Measurements from ENCODE around the gene SAG. TPM values are rescaled to one million over a fixed set of nuclear protein-coding genes. Genes with fewer than 3 reads are reported as not detected.

Gene SAG
- total and polyA plus RNA-seq, 10 of the 15 experiments (the other 5 are each of a cell fraction or from before 2014, with no cell fraction given) = 0.06 to 0.47 TPM; not detected in 8

DNA sequence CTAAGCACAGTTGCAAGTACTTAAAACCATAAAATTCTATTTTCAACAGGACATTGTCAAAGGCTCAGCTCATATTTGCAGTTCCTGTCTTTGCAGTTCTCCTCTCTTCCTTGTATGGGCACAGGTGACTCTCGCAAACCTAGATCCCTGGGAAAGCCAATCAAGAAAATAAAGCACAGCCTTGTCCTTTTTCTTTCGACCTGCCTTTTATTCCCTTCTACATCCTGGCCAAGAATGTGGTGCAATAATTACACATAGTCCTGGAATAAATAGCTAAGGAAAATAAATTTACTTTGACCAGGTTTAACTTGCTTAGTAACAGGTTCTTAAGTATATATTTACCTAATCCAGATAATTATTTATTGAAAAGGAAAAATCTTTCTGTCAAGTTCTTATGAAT, 35.9 kb upstream of the SAG start (continued):
- TF ChIP-seq, protein P1, sequence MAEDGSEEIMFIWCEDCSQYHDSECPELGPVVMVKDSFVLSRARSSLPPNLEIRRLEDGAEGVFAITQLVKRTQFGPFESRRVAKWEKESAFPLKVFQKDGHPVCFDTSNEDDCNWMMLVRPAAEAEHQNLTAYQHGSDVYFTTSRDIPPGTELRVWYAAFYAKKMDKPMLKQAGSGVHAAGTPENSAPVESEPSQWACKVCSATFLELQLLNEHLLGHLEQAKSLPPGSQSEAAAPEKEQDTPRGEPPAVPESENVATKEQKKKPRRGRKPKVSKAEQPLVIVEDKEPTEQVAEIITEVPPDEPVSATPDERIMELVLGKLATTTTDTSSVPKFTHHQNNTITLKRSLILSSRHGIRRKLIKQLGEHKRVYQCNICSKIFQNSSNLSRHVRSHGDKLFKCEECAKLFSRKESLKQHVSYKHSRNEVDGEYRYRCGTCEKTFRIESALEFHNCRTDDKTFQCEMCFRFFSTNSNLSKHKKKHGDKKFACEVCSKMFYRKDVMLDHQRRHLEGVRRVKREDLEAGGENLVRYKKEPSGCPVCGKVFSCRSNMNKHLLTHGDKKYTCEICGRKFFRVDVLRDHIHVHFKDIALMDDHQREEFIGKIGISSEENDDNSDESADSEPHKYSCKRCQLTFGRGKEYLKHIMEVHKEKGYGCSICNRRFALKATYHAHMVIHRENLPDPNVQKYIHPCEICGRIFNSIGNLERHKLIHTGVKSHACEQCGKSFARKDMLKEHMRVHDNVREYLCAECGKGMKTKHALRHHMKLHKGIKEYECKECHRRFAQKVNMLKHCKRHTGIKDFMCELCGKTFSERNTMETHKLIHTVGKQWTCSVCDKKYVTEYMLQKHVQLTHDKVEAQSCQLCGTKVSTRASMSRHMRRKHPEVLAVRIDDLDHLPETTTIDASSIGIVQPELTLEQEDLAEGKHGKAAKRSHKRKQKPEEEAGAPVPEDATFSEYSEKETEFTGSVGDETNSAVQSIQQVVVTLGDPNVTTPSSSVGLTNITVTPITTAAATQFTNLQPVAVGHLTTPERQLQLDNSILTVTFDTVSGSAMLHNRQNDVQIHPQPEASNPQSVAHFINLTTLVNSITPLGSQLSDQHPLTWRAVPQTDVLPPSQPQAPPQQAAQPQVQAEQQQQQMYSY (CRISPR knock-in tag; IDR thresholded peaks at IDR 0.05) = no peak
- TF ChIP-seq BHLHE40 (IDR thresholded peaks at IDR 0.05; ENCODE audit: borderline replicate concordance in 1 of 2, low read depth in 2 of 2, low read length in 1 of 2) (no peak), RAD21 (IDR thresholded peaks at IDR 0.05; ENCODE audit: insufficient read depth, low read depth, low read length) (no peak), PAX5 (IDR thresholded peaks at IDR 0.05; ENCODE audit: borderline replicate concordance, low read depth, low read length) (no peak), FOXM1 (IDR thresholded peaks at IDR 0.05; ENCODE audit: low read depth, low read length) (no peak), TARDBP (IDR thresholded peaks at IDR 0.05; ENCODE audit: borderline replicate concordance) (no peak), IRF4 (IDR thresholded peaks at IDR 0.05; ENCODE audit: low read depth, low read length) (no peak), CBX5 (IDR thresholded peaks at IDR 0.05; ENCODE audit: low read depth) (no peak)
- TF ChIP-seq, protein P2, sequence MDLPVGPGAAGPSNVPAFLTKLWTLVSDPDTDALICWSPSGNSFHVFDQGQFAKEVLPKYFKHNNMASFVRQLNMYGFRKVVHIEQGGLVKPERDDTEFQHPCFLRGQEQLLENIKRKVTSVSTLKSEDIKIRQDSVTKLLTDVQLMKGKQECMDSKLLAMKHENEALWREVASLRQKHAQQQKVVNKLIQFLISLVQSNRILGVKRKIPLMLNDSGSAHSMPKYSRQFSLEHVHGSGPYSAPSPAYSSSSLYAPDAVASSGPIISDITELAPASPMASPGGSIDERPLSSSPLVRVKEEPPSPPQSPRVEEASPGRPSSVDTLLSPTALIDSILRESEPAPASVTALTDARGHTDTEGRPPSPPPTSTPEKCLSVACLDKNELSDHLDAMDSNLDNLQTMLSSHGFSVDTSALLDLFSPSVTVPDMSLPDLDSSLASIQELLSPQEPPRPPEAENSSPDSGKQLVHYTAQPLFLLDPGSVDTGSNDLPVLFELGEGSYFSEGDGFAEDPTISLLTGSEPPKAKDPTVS (IDR thresholded peaks at IDR 0.05; ENCODE audit: low read depth, low read length) = no peak
- TF ChIP-seq, protein P3, sequence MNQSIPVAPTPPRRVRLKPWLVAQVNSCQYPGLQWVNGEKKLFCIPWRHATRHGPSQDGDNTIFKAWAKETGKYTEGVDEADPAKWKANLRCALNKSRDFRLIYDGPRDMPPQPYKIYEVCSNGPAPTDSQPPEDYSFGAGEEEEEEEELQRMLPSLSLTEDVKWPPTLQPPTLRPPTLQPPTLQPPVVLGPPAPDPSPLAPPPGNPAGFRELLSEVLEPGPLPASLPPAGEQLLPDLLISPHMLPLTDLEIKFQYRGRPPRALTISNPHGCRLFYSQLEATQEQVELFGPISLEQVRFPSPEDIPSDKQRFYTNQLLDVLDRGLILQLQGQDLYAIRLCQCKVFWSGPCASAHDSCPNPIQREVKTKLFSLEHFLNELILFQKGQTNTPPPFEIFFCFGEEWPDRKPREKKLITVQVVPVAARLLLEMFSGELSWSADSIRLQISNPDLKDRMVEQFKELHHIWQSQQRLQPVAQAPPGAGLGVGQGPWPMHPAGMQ (IDR thresholded peaks at IDR 0.05; ENCODE audit: borderline replicate concordance) = no peak
